Lung (tissue), 12 donors: ENCODE results near the gene SMTNL1. TPM values are rescaled to one million over a fixed set of nuclear protein-coding genes. Genes with fewer than 3 reads are reported as not detected.

ENCODE experiments used
- ATAC-seq: fragments of 200-7000 bp; cut with Tn5 transposase; one replicate; pipeline ENCODE4 v1.9.1; 2020; ENCODE audit warnings: moderate number of reproducible peaks; ENCODE audit not compliant: insufficient read depth, low FRiP score
- DNase-seq, 3 donors: peaks; one replicate each; pipeline ENCODE4 v3.0.0-alpha.2; 2013 to 2017
- H3K27ac ChIP-seq, 2 donors: one replicate each; pipeline ENCODE4 v1.5.1; 2013; ENCODE audit warnings: mild to moderate bottlenecking in 2 of 2, moderate library complexity in 2 of 2, control low read depth in 1 of 2, inconsistent platforms in 1 of 2, low read depth in 1 of 2, low read length in 1 of 2
- H3K27me3 ChIP-seq, 3 donors: one replicate each; pipeline ENCODE4 v1.5.1; 2013; ENCODE audit warnings: low read length in 2 of 3; ENCODE audit not compliant: control insufficient read depth in 3 of 3, insufficient read depth in 3 of 3
- H3K36me3 ChIP-seq, 4 donors: one replicate each; pipeline ENCODE4 v1.5.1; 2013; ENCODE audit warnings: low read length in 4 of 4, mild to moderate bottlenecking in 1 of 4, moderate library complexity in 1 of 4; ENCODE audit not compliant: control insufficient read depth in 4 of 4, insufficient read depth in 4 of 4
- H3K4me1 ChIP-seq, 5 donors: one replicate each; pipeline ENCODE4 v1.5.1; 2013; ENCODE audit warnings: low read length in 5 of 5, mild to moderate bottlenecking in 2 of 5, moderate library complexity in 1 of 5; ENCODE audit not compliant: control insufficient read depth in 5 of 5, insufficient read depth in 5 of 5
- H3K4me3 ChIP-seq: one replicate; pipeline ENCODE4 v1.5.1; 2013; ENCODE audit warnings: mild to moderate bottlenecking, control low read depth, moderate library complexity
- H3K9ac ChIP-seq, 2 donors: one replicate each; pipeline ENCODE4 v1.5.1; 2013; ENCODE audit warnings: low read length in 2 of 2, control low read depth in 1 of 2; ENCODE audit not compliant: insufficient read depth in 1 of 2
- H3K9me3 ChIP-seq, 4 donors: one replicate each; pipeline ENCODE4 v1.5.1; 2013; ENCODE audit warnings: low read length in 3 of 4, mild to moderate bottlenecking in 1 of 4, moderate library complexity in 1 of 4; ENCODE audit not compliant: control insufficient read depth in 4 of 4, insufficient read depth in 3 of 4
- CTCF ChIP-seq: IDR thresholded peaks from 2 replicates; pipeline ENCODE4 v1.5.1; 2012; ENCODE audit warnings: mild to moderate bottlenecking; ENCODE audit errors: control extremely low read depth, extremely low read depth
- WGBS, 2 donors: extraction: QIAGEN DNeasy Blood & Tissue Kit; methylation state at CpG; one replicate each; pipeline ENCODE4 v1.1.7; 2013; 5-methylcytosine and 5-hydroxymethylcytosine counted together
- polyA plus RNA-seq, 2 donors: library from polyadenylated mRNA; stranded (reverse); fragments of 200-250 nt; gene quantifications; one replicate each; pipeline ENCODE4 v1.2.1, GENCODE V29; 2013
- total RNA-seq, 2 donors: library from RNA; depleted of rRNA in 1 of 2; stranded (reverse); fragments of >200 nt in 1 of 2; gene quantifications; one replicate each; pipeline ENCODE4 v1.2.1, GENCODE V29; 2014 to 2021
- donor health status: control.
- donor health status: control.
- donor health status: Bipolar disorder and iron deficiency.
- donor health status: healthy.
- donor health status: DM: yes; HTN: yes; CAD: no.

SMTNL1 gene
- total and polyA plus RNA-seq, 4 donors, result not detected

GRCh38 chr11:57546451-57546850, 9.1 kb downstream of the SMTNL1 start:
- H3K9ac ChIP-seq, result no peak overlapping the region
- peaks cover 0 to 28% (median 13%) of the 10 kb centered on the region in 4 donors for H3K36me3 ChIP-seq
- H3K4me1 ChIP-seq, result no peaks in the 10 kb centered on the region
- DNase-seq (no peak), ATAC-seq (no peak)
- H3K27ac ChIP-seq, result no peak overlapping the region
- H3K9me3 ChIP-seq, result no peaks in the 10 kb centered on the region
- TF ChIP-seq CTCF, result no peak
- WGBS, 2 donors, result 96 to 97% methylated on average over 7 of the region's 7 CpGs
- no peak overlapping the region for H3K4me3 ChIP-seq
- H3K27me3 ChIP-seq, result no peaks in the 10 kb centered on the region

GRCh38 chr11:57546869-57547475, 9.6 kb downstream of the SMTNL1 start:
- Histone ChIP-seq H3K36me3 (peaks cover 0 to 31% (median 17%) of the 10 kb centered on the region in 4 donors), H3K4me3 (no peak overlapping the region), H3K27me3 (no peaks in the 10 kb centered on the region), H3K9me3 (no peaks in the 10 kb centered on the region), H3K9ac (no peak overlapping the region), H3K4me1 (no peaks in the 10 kb centered on the region), H3K27ac (no peak overlapping the region)
- no peak for TF ChIP-seq CTCF
- no peak for ATAC-seq
- no peak for DNase-seq
- 64 to 67% methylated on average over 5 of the region's 5 CpGs for WGBS, 2 donors

- Histone ChIP-seq H3K27me3 (no peaks in the 10 kb centered on the region), H3K9me3 (no peaks in the 10 kb centered on the region), H3K27ac (no peak overlapping the region), H3K4me3 (no peak overlapping the region), H3K9ac (no peak overlapping the region), H3K4me1 (no peaks in the 10 kb centered on the region), H3K36me3 (peaks cover 0 to 37% (median 20%) of the 10 kb centered on the region in 4 donors)
- no peak for TF ChIP-seq CTCF
- DNase-seq (no peak), ATAC-seq (no peak)
- 27 to 44% methylated on average over 6 of the region's 6 CpGs for WGBS, 2 donors
These were observed 10.5 kb downstream of the SMTNL1 start for GRCh38 chr11:57547854-57548377.
